SK-N-SH treated with all-trans-retinoic acid at 6 μM for 48 hours (cell line): ENCODE measurements around the gene WDR11.

ENCODE experiments used
- ATAC-seq: fragments of 200-7000 bp; cut with Tn5 transposase; 3 replicates; pipeline ENCODE4 v1.9.1; 2020; ENCODE audit warnings: mild to moderate bottlenecking, moderate library complexity
- ARNTL ChIP-seq: fragments of 450-650 bp; formaldehyde crosslinking; IDR thresholded peaks from 2 replicates; pipeline ENCODE4 v1.5.0; 2020; ENCODE audit warnings: low read depth, mild to moderate bottlenecking, moderate library complexity, borderline replicate concordance
- BACH2 ChIP-seq: fragments of 250-450 bp; sonication (Bioruptor Pico); IDR thresholded peaks from 2 replicates; pipeline ENCODE4 v1.9.0; 2021; ENCODE audit warnings: mild to moderate bottlenecking, borderline replicate concordance
- CSDC2 ChIP-seq: fragments of 250-450 bp; sonication (Bioruptor Pico); IDR thresholded peaks from 2 replicates; pipeline ENCODE4 v1.5.0; 2020; ENCODE audit warnings: mild to moderate bottlenecking, moderate library complexity
- ESRRG ChIP-seq: fragments of 250-450 bp; sonication (Bioruptor Pico); IDR thresholded peaks from 2 replicates; pipeline ENCODE4 v1.6.1; 2021; ENCODE audit warnings: mild to moderate bottlenecking
- GLIS3 ChIP-seq: fragments of 250-450 bp; sonication (Bioruptor Pico); IDR thresholded peaks from 2 replicates; pipeline ENCODE4 v1.5.0; 2020; ENCODE audit warnings: mild to moderate bottlenecking, moderate library complexity
- ISL1 ChIP-seq: fragments of 250-450 bp; sonication (Bioruptor Pico); IDR thresholded peaks from 2 replicates; pipeline ENCODE4 v2.1.2; 2022; ENCODE audit warnings: mild to moderate bottlenecking, moderate library complexity
- PPARA ChIP-seq: fragments of 250-450 bp; sonication (Bioruptor Pico); IDR thresholded peaks from 2 replicates; pipeline ENCODE4 v1.5.0; 2020; ENCODE audit warnings: mild to moderate bottlenecking, borderline replicate concordance
- RARB ChIP-seq: fragments of 250-450 bp; sonication (Bioruptor Pico); IDR thresholded peaks from 2 replicates; pipeline ENCODE4 v1.8.0; 2021; ENCODE audit warnings: mild to moderate bottlenecking, moderate library complexity
- SNAI2 ChIP-seq: fragments of 250-450 bp; sonication (Bioruptor Pico); IDR thresholded peaks from 2 replicates; pipeline ENCODE4 v1.5.0; 2020; ENCODE audit warnings: mild to moderate bottlenecking, moderate library complexity
- TCF4 ChIP-seq: fragments of 250-450 bp; sonication (Bioruptor Pico); IDR thresholded peaks from 2 replicates; pipeline ENCODE4 v1.8.0; 2021; ENCODE audit warnings: mild to moderate bottlenecking, moderate library complexity, borderline replicate concordance
- ZC3H10 ChIP-seq: fragments of 250-450 bp; sonication (Bioruptor Pico); IDR thresholded peaks from 2 replicates; pipeline ENCODE4 v1.5.1; 2021; ENCODE audit warnings: mild to moderate bottlenecking, moderate library complexity
- ZFP3 ChIP-seq: fragments of 250-450 bp; sonication (Bioruptor Pico); IDR thresholded peaks from 2 replicates; pipeline ENCODE4 v1.5.0; 2020; ENCODE audit warnings: mild to moderate bottlenecking, moderate library complexity
- ZFP30 ChIP-seq: fragments of 450-650 bp; formaldehyde crosslinking; IDR thresholded peaks from 2 replicates; pipeline ENCODE4 v1.5.0; 2022; ENCODE audit warnings: mild to moderate bottlenecking, moderate library complexity
- ZNF565 ChIP-seq: fragments of 450-650 bp; formaldehyde crosslinking; conservative IDR thresholded peaks from 2 replicates; pipeline ENCODE4 v1.5.0; 2020; ENCODE audit warnings: low read depth, mild to moderate bottlenecking, moderate library complexity
- ZNF70 ChIP-seq: fragments of 450-650 bp; formaldehyde crosslinking; IDR thresholded peaks from 2 replicates; pipeline ENCODE4 v1.5.0; 2020; ENCODE audit warnings: mild to moderate bottlenecking, moderate library complexity
- ZNF8 ChIP-seq: fragments of 450-650 bp; formaldehyde crosslinking; IDR thresholded peaks from 2 replicates; pipeline ENCODE4 v1.5.0; 2020; ENCODE audit warnings: mild to moderate bottlenecking, moderate library complexity
- TF ChIP-seq, protein P1 (sequence below): fragments of 250-450 bp; sonication (Bioruptor Pico); IDR thresholded peaks from 2 replicates; pipeline ENCODE4 v1.5.1; 2021; ENCODE audit warnings: mild to moderate bottlenecking, moderate library complexity
- TF ChIP-seq, protein P2 (sequence below): fragments of 250-450 bp; sonication (Bioruptor Pico); IDR thresholded peaks from 2 replicates; pipeline ENCODE4 v1.5.1; 2020; ENCODE audit warnings: low read depth, mild to moderate bottlenecking, moderate library complexity
- TF ChIP-seq, protein P3 (sequence below): fragments of 250-450 bp; sonication (Bioruptor Pico); IDR thresholded peaks from 2 replicates; pipeline ENCODE4 v1.8.0; 2021; ENCODE audit warnings: low read depth, mild to moderate bottlenecking, moderate library complexity, borderline replicate concordance
- TF ChIP-seq, protein P4 (sequence below): fragments of 250-450 bp; sonication (Bioruptor Pico); IDR thresholded peaks from 2 replicates; pipeline ENCODE4 v1.5.0; 2020; ENCODE audit warnings: mild to moderate bottlenecking, moderate library complexity

Gene WDR11

DNA sequence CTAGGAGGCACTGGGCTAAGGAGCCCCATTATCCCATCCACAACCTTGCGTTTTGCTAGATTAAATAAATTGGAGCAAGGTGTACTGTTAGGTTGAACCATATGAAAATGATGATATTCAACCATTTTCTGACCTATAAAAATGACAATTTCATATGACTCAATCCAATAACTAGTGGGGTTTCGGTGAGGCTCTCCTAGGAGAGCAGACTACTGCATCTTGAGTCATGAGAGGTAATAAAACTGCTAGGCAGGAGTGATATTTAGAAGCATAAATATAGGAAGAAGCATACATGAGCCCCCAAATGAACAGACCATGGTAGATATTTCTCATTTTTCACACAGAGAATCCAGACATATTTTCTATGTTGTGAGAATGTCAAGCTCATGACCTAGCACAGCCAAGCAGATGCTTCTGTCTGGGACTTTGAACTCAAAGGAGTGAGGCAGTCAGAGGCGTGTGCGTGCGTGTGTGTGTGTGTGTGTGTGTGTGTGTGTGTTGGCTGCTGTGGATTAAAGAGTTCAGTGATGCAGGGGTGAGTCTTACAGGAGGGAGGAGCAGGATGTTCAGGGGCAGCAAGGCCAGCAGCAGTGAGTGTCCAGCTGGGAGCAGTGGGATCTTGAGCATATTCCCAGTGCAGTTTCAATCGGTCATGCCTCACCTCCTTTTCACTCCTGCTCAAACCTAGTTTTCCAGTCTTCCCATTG is 17.8 kb upstream of the WDR11 start:
- TF ChIP-seq ISL1 (no peak), CSDC2 (CRISPR knock-in tag) (no peak), ZNF70 (CRISPR knock-in tag) (no peak)
- TF ChIP-seq, protein P1, sequence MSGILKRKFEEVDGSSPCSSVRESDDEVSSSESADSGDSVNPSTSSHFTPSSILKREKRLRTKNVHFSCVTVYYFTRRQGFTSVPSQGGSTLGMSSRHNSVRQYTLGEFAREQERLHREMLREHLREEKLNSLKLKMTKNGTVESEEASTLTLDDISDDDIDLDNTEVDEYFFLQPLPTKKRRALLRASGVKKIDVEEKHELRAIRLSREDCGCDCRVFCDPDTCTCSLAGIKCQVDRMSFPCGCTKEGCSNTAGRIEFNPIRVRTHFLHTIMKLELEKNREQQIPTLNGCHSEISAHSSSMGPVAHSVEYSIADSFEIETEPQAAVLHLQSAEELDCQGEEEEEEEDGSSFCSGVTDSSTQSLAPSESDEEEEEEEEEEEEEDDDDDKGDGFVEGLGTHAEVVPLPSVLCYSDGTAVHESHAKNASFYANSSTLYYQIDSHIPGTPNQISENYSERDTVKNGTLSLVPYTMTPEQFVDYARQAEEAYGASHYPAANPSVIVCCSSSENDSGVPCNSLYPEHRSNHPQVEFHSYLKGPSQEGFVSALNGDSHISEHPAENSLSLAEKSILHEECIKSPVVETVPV (CRISPR knock-in tag) = no peak
- no peak for ATAC-seq

DNA sequence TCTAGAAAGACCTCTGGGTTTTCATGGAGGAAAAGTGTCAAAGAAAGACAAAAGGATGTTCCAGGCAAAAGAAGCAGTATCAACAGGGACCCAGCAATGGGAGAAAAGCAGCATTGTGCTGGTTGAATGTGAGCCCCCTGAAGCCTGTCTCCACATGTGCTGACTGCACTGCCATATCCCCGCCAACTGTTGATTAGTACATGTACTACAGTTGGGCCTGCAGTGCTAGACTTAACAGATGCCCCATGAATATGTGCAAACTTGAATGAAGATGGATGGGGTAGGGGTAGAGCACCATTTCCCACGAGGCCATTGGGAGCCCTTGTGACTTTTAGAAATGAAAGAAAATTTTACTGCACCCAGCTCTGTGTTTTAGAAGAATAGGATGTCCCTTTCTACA is 15.6 kb upstream of the WDR11 start:
- TF ChIP-seq ZNF70 (CRISPR knock-in tag) (no peak), CSDC2 (CRISPR knock-in tag) (no peak), PPARA (no peak), ESRRG (CRISPR knock-in tag) (no peak), GLIS3 (CRISPR knock-in tag) (no peak)
- TF ChIP-seq, protein P1 (CRISPR knock-in tag) = no peak
- TF ChIP-seq, protein P2, sequence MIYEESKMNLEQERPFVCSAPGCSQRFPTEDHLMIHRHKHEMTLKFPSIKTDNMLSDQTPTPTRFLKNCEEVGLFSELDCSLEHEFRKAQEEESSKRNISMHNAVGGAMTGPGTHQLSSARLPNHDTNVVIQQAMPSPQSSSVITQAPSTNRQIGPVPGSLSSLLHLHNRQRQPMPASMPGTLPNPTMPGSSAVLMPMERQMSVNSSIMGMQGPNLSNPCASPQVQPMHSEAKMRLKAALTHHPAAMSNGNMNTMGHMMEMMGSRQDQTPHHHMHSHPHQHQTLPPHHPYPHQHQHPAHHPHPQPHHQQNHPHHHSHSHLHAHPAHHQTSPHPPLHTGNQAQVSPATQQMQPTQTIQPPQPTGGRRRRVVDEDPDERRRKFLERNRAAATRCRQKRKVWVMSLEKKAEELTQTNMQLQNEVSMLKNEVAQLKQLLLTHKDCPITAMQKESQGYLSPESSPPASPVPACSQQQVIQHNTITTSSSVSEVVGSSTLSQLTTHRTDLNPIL = no peak
- no peak for ATAC-seq

DNA sequence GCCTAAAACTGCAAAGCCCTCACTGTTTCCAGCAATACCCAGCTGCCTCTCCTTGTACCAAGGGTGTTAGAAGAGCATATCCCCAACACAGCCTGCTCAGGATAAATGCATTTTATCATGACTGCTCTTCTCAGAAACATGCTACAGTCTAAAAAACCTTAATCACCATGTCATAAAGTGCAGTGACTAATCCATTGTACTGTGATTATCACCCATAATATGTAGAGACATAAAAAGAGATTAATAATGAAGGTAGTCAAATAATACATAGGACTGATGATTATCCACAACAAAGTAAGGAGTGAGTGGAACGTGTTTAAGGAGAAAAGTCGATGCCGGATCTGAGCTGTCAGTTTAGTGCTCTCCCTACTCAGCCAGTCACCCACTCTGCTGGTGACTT is 12.2 kb upstream of the WDR11 start:
- no peak for TF ChIP-seq ZNF70 (CRISPR knock-in tag)
- TF ChIP-seq ZFP30 (CRISPR knock-in tag) = no peak
- TF ChIP-seq ESRRG (CRISPR knock-in tag) = no peak
- TF ChIP-seq, all 23 proteins: peak for 0
- no peak for ATAC-seq

DNA sequence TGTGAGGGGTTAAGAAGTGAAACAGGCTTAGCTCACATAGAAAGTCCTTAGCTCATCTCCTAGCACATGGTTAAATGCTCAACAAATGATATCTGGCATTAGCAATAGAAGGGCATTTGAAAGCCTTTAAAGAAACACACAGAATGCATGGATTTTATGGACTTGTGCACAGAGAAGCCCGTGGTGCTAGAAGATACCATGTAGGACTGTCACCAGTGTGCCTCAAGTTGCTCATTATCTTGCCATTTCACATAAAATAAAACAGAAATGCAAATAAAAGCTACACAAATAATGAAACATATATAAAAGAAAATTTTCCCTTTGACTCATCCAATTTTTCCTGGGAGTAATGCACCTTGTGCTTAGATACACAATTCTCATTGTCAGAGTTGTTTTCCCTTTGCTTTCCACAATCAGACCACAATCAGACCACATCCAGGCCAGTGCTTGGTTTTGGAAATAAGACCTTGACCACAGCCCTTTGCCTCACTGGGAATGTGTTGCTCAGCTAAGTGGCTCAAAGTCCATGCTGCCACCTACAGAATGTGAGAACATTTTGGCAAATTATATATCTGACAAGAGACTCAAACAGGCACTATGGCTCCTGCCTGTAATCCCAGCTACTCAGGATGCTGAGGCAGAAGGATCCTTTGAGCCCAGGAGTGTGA is 9.5 kb upstream of the WDR11 start:
- ATAC-seq = no peak
- TF ChIP-seq, protein P3, sequence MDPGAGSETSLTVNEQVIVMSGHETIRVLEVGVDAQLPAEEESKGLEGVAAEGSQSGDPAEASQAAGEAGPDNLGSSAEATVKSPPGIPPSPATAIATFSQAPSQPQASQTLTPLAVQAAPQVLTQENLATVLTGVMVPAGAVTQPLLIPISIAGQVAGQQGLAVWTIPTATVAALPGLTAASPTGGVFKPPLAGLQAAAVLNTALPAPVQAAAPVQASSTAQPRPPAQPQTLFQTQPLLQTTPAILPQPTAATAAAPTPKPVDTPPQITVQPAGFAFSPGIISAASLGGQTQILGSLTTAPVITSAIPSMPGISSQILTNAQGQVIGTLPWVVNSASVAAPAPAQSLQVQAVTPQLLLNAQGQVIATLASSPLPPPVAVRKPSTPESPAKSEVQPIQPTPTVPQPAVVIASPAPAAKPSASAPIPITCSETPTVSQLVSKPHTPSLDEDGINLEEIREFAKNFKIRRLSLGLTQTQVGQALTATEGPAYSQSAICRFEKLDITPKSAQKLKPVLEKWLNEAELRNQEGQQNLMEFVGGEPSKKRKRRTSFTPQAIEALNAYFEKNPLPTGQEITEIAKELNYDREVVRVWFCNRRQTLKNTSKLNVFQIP (CRISPR knock-in tag) = no peak
- TF ChIP-seq ARNTL (CRISPR knock-in tag) (no peak), CSDC2 (CRISPR knock-in tag) (no peak), SNAI2 (no peak), ESRRG (CRISPR knock-in tag) (no peak), ZNF70 (CRISPR knock-in tag) (no peak), ZNF8 (no peak), ZC3H10 (CRISPR knock-in tag) (no peak), ZNF565 (CRISPR knock-in tag) (no peak), RARB (CRISPR knock-in tag) (no peak), ZFP30 (CRISPR knock-in tag) (no peak), BACH2 (CRISPR knock-in tag) (no peak), ISL1 (no peak), TCF4 (CRISPR knock-in tag) (no peak), ZFP3 (no peak)
- TF ChIP-seq, protein P2 = no peak
- TF ChIP-seq, protein P4, sequence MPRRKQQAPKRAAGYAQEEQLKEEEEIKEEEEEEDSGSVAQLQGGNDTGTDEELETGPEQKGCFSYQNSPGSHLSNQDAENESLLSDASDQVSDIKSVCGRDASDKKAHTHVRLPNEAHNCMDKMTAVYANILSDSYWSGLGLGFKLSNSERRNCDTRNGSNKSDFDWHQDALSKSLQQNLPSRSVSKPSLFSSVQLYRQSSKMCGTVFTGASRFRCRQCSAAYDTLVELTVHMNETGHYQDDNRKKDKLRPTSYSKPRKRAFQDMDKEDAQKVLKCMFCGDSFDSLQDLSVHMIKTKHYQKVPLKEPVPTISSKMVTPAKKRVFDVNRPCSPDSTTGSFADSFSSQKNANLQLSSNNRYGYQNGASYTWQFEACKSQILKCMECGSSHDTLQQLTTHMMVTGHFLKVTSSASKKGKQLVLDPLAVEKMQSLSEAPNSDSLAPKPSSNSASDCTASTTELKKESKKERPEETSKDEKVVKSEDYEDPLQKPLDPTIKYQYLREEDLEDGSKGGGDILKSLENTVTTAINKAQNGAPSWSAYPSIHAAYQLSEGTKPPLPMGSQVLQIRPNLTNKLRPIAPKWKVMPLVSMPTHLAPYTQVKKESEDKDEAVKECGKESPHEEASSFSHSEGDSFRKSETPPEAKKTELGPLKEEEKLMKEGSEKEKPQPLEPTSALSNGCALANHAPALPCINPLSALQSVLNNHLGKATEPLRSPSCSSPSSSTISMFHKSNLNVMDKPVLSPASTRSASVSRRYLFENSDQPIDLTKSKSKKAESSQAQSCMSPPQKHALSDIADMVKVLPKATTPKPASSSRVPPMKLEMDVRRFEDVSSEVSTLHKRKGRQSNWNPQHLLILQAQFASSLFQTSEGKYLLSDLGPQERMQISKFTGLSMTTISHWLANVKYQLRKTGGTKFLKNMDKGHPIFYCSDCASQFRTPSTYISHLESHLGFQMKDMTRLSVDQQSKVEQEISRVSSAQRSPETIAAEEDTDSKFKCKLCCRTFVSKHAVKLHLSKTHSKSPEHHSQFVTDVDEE (CRISPR knock-in tag) = no peak
